HG02852 (cell line): ENCODE measurements around the gene RNFT2.

Source experiments
- ATAC-seq: cut with Tn5 transposase; IDR thresholded peaks from one replicate; pipeline ENCODE4 v1.9.1; 2021; ENCODE audit warnings: mild to moderate bottlenecking, moderate library complexity; ENCODE audit not compliant: unreplicated experiment

Gene RNFT2, protein sequence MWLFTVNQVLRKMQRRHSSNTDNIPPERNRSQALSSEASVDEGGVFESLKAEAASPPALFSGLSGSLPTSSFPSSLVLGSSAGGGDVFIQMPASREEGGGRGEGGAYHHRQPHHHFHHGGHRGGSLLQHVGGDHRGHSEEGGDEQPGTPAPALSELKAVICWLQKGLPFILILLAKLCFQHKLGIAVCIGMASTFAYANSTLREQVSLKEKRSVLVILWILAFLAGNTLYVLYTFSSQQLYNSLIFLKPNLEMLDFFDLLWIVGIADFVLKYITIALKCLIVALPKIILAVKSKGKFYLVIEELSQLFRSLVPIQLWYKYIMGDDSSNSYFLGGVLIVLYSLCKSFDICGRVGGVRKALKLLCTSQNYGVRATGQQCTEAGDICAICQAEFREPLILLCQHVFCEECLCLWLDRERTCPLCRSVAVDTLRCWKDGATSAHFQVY

DNA sequence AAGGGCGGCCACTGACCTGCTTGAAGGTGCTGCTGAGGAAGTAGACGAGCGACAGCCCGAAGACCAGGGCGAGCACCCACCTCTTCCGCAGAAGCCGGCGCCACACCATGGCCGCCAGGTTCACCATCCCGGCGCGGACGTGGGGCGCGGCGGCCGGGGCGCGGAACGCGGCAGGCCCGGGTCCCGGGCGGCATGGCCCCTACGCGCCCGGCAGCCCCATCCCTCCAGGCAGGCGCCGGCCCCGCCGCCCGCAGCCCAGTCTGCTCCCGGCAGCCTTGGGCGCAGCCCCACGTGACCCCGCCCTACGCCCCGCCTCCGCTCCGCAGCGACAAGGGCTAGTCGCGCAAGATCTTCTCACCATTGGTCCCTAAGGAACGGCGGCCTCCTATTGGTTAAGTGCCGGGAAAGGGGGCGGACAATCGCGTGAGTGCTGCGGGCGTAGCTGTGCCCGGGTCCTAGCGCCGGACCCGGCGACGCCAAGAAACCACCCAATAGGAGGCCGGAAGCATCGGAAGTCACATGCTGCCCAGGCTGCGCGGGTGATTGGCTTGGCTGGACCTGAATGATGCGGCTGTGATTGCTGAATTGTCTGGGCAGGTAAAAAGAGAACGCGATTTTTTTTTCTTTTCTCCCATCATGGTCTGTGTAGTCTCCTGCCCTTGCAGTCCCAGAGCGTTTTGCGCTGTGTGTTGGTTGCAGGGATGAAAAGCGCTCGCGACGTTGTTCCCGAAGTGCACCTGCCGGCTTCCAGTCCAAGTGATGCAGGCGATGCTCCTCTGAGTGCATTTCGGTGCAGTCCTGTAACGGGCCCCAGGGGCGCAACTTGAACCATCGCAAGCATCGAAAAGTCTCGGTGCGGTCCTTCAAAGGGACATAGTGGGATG is at the start of gene RNFT2, which contains the start of gene SPRING1:
Gene RNFT2 (plus strand): TSS at position 542 of the 884 bp plus-strand sequence. CDS start 2,183 bp downstream, outside the sequence.
Gene SPRING1 (minus strand): TSS at position 296 of the 884 bp plus-strand sequence. CDS start 169 bp downstream, at position 127.
- ATAC-seq, result peak; percentile 95

DNA sequence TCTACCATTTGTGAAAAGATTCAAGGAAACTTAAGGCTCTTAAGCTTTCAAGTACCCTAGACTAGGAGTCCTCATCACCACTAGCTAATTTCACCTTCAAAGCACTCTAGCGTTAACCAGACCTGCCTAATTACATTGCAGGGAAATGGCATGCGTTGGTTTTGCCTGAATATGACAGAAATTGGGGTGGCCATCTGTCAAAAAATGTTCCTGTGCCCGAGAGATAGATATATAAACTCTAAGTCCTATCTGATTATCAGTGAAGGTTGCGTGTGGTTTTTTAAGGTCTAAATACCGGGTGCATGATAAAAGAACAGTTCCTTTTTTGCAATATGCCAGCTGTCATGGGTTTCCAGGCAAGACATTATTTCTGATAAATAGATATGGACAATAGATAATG is 48.6 kb upstream of the RNFT2 start:
- no peak for ATAC-seq

DNA sequence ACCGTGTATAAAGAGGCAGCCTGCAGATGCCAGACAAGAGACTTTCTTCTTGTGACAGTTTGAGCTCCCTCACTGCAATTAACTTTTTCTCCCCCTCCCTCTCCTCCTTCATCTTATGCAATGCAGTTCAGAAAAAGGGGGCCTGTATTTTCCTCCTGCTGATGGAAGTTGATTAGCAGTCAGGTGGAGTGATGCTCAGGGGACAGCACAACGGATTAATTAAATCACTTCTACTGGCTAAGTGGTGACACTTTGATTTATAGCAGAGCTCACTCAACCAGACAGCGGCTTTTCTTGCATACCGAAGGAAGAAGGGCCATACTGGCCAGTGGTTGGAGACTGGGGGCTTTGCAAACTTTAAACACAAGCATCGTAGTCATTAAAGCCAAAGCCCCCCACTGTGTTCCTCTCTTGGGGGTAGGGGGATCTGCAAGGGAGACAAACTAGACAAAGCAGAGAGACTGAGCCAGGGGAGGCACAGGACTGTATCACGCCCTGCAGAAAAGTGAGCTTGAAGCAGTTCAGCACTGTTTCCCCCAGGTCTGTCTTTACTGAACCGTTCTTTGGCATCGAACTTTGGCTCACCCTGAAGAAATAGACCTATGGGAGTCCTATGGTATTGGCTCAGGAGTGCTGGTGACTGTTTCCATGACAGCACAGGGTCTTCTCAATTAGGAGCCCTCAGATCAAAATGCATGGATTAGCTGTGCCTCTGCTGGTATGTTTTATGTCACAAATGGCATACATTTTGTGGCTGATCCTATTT is 48.0 kb upstream of the RNFT2 start:
- ATAC-seq, result no peak

DNA sequence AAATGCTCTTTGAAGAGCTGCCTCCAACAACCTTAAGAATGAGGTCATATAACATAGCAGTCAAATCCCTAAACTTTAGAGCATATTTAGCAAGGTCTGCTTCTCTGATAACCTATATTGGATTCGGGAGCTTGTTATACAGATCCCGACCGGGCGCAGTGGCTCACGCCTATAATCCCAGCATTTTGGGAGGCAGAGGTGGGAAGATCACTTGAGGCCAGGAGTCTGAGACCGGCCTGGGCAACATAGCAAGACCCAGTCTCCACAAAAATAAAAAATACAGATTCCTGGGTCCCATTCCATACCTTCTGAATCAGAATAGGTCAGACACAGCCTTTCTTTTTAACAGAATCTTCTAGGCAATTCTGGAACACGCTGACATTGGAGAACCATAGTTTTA is 46.9 kb upstream of the RNFT2 start:
- no peak for ATAC-seq

DNA sequence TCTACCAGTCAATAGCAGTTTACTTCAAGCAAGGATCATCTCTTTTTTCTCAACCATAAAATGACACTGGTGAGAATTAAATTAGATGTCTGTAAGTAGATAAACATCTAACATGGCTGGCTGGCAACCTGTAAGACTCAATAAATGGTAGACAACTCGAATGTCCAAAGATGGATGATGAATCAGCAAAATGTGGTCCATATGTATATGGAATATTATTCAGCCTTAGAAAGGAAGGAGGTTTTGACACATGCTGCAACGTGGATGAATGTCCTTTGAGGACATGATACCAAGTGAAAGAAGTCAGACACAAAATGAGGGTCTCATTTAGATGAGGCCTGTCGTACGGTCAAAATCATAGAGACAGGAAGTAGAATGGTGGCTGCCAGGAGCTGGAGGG is 46.5 kb upstream of the RNFT2 start:
- ATAC-seq, result no peak

DNA sequence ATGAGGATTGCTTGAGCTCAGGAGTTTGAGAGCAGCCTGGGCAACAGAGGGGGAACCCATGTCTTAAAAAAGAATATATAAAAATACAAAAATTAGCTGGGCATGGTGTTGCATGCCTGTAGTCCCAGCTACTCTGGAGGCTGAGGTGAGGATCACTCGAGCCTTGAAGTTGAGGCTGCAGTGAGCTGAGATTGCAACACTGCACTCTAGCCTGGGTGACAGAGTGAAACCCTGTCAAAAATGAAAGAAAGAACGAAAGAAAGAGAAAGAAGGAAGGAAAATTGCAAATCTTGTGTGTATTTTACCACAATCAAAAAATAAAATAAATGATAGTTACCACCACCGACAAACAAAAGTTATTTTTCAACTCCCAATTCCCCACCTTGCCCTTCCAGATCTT is 45.5 kb upstream of the RNFT2 start:
- ATAC-seq, result no peak

DNA sequence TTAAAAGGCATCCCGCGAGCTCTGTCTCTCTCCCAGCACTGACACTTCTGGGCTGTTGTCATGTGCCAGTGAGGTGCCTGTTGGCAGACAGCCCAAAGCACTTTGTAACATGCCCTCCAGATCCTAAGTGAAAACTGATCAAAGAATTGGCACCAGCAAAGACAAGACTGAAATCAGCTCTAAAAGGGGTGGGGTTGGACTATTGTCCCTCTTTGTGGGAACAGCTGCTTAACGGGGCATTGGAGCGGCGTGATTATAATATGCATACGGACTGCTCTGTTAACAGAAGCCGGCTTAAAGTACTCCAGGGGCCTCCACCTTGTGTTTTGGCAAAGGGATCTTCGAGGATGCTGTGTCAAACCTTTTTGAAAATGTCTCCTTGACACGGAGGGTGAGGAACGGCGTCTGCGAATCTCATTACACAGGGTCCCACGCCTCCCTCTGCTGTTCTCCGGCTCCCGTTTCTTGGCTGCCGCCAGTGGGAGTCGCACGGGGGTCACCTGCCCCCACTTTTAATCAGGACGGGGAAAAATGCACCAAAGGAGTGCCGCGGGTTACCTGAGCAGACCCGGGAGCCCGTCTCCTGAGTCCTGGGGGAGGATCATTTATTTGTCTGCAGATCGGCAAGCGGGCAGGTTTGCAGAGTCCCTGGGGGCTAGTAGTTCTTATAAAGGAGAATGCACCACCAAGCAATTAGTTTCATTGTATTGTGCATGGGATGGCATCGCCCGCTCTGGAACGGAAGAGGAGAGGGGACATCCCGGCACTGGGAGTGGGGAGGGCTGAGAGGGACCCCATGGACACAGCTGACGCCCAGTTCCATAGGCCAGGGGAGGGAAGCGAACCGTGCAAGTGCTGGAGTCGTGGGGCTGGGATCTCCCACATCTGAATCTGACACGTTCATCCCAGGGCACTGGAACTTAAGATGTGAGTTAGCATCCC is 44.6 kb upstream of the RNFT2 start:
- no peak for ATAC-seq

DNA sequence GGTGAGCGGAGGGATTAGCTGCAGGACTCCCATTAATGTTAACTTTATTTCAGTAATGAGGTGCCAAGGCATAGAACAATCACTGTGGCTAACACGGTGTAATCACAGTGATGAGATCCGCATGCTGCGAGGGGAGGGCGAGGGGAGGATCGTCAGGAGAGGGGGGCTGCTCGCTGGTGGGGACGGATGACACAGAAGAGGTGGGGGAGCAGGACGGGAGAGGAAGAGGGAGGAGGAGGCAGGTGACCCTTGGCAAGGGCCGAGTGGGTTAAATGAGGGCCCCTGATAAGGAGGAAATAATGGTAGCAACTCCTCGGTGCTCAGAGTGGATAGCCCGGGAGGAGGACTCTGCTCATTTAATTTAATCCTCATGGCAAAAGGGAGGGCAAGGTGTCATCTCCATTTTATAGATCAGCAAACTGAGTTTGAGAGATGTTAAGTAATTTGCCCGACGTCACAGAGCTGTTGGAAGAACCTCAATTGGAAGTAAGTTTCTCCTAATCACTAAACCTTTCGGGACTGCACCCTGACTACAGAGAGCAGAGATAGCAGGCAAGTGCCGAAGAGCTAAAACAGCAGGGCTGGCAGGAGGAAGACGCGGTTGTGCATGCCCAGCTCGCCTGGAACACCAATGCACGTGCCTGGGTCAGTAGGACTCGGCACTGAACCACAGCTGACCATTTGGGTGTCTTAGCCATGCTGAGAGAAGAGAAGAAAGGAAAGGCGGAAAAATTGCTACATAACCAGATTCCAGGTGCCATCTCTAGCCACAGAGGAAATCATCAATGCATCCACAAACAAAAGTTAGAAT is 43.3 kb upstream of the RNFT2 start:
- ATAC-seq, result no peak

DNA sequence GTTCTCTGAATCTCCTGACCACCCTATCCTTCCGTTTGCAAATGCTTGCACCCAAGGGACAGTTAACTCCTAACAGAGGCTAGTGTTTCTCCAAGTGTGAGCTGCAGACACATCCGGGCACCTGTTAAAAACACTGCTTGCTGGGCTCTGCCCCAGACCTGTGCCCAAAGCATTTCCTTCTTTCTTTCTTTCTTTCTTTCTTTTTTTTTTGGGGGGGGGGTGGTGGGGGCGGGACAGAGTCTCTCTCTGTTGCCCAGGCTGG is 42.7 kb upstream of the RNFT2 start:
- no peak for ATAC-seq

DNA sequence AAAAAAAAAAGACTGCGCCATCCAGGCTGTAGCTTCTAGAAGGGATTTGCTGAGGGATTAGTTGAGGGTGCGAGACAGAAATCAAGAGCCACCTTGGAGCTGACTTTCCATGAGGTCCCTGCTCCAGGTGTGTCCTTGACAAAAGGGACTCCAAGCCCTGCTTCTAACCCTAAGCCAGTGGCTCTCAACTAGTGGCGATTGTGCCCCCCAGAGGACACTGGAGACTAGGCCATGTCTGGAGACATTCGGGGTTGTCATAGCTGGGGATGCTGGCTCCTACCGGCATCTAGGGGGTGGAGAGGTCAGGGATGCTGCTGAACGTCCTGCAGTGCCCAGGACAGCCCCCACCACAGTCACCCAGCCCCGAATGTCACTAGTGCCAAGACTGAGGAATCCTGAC is 40.8 kb upstream of the RNFT2 start:
- ATAC-seq, result no peak

DNA sequence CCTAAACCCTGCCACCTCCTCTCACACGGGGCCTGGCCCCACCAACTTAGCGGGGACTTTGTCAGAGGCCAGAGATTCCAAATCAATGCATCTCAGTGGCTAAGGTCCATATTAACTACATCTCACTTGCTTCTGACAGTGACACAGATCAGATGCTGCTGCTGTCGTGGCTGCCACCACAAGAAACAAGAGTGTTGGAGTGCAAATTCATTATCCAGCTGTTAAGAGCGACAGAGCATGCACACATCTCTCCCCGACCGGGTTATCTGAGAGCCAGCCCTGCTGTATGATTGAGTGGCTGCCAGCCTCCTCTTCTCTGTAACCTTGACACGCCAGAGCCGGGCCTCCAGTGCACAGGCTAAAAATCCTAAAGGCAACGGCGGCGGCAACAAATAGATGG is 40.4 kb upstream of the RNFT2 start:
- ATAC-seq, result no peak

DNA sequence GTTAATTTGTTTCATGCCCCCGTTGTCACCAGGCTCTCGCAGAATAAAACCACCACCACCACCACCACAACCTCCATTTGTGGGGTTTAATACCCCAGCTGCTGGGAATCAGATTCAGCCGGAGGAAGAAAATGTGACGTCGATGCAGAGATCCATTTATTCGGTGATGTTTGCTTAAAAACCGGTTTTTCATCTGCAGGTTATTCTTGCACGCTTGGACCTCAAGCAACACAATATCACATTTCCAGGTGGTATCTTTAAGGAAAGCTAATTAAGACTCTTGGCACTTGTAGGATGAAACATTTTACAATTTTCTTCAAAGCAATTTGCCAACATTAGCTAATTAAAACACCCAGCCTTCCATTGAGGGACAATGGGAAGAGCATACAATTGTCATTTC is 40.0 kb upstream of the RNFT2 start:
- no peak for ATAC-seq

DNA sequence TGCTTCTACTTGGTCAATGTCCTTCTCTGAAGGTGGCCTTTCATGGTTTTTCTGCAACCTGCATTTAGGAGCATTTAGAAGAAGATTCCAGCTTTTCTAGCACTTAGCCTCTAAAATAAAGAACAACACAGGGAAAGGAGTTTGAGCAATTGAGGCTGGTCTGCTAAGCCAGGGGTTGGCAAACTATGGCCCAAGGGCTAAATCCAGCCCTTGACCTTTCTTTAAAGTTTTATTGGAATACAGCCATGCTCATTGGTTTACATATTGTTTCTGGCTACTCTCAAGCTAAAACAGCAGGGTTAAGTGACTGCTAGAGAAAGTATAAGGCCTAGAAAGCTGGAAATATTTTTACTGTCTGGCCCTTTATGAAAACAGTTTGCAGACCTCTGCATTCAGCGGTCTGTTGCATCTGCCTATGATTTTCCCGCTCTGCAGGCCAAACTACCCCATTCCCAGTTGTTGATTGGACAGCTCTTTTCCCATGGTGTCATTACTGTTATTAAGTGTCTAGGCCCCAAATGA is 39.5 kb upstream of the RNFT2 start:
- ATAC-seq, result no peak

DNA sequence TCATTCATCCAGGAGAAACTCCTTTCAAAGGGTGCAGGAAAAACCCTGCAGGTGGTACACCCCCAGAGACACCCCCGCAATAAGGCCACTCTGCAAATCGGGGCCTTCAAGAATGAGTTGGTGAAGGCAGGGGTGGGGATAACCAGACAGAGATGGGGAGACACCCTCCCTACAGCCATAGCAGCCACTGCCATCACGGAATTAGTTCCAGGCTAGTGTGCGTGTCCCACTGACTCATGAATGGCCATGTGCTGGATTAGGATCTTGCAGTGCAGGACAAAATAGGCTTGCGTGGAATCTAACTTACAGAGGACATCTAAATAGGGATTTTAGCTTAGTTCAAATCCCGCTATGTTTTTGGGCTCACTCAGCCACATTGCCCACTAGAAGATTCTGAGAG is 38.0 kb upstream of the RNFT2 start:
- ATAC-seq, result no peak

DNA sequence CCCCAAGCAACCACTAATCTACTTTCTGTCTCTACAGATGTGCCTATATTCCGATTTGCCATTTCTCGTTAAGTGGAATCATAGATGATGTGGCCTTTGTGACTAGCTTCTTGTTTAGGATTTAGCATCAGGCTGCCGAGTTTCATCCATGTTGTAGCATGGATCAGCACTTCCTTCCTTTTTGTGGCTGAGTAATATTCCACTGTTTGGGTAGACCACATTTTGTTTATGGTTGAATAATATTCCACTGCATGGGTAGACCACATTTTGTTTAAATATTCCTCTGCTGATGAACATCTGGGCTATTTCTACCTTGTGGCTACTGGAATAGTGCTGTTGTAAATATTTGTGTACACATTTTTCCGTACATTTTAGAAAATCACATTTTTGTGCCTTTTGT is 36.7 kb upstream of the RNFT2 start:
- no peak for ATAC-seq

DNA sequence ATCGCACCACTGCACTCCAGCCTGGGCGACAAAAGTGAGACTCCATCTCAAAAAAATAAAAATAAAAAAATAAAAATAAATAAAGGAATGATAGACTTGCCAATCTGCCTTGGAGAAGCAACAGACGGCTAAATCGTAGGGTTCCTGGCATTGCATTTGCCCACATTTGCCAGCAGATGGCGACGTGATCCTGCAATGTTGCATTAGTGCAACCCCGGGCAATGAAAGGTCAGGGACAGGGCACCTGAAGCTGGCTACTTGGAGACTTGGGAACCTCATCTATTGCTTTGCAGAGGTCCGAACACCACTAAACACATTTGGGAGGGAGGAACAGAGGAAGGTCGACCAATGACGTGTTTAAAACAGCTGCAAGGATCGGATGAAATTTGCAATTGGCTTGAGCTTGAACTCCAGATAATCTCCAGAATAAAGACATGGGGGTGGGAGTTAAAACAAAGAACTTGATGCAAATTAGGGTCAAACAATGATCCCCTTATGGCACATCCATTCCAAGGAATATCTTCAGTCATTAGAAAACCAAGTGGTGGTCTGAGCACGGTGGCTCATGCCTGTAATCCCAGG is 34.8 kb upstream of the RNFT2 start:
- ATAC-seq, result no peak

DNA sequence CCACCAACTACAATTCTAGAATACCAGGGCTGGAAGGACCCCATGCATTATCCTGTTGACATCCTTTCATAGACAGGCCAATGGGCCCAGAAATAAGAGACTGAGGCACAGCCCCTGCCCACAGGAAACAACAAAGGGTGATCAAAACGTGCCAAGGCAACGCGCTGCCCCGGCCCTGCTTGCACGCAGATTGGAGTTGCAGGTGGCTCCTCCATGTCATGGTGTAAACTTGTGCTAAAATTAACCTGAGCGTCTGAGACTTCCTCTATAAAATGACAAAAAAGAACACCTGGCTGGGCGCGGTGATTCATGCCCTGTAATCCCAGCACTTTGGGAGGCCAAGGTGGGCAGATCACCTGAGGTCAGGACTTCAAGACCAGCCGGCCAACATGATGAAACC is 30.4 kb upstream of the RNFT2 start:
- no peak for ATAC-seq

DNA sequence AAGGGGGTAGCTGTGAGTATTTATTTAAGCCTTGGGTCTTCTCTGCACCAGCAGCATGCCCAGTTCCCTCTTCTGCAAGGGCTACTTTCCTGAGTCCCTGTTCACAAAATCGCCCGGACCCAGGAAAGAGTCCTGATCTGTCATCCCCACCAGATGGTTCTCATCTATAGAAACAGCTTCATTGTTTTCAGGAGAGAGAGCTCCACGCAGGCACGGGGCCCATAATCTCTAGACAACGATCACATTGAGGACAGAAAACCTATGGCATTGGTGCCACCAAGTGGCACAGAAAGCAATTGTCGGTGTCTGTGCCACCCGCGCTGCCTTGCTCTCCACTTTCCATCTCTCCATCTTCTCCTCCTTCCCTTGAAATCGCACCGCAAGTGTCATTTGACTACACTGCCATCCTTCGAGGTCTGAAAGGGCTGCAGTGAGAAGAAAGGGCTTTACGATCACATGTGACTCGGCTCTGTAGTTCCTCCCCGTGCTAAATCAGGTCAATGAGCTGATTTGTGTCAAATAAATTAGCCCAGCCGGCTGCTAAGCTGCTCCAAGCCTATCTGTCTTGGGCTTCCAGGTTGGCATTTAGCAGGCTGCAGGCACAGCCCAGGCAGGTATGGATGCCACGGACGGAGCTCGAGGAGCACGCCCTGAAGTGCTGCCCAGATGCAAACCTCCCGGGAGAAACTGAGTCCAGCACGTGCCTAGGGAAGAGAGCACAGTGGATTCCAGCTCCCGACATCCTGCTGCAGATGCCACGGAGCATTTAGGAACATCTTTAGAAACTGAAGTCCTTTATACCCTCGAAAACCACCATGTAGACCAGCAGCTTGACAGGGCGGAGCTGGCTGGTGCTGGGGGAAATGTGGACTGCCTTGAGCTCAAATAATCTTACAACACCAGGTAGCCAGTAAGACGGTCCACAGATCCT is 29.0 kb upstream of the RNFT2 start:
- no peak for ATAC-seq
